Parathyroid adenoma (tissue), 2 donors: Measurements from ENCODE around the gene SVIL.
"Not testable (repeated sequence)": the region's sequence is repeated elsewhere in the genome, so short reads cannot be mapped to it uniquely, and the experiment has no call there.

Experiments
- H2AFZ ChIP-seq: fragments of 300-600 bp; sonication (generic); one replicate; pipeline ENCODE4 v1.7.0; 2017; ENCODE audit warnings: antibody characterized with exemption, mild to moderate bottlenecking
- H3K27ac ChIP-seq: fragments of 300-600 bp; sonication (generic); one replicate; pipeline ENCODE4 v1.7.0; 2017
- H3K27me3 ChIP-seq: fragments of 300-600 bp; sonication (generic); one replicate; pipeline ENCODE4 v1.7.0; 2017; ENCODE audit warnings: low read length; ENCODE audit not compliant: control insufficient read depth, insufficient read depth
- H3K36me3 ChIP-seq: fragments of 300-600 bp; sonication (generic); one replicate; pipeline ENCODE4 v1.7.0; 2017; ENCODE audit warnings: low read length; ENCODE audit not compliant: control insufficient read depth, insufficient read depth
- H3K4me1 ChIP-seq: fragments of 300-600 bp; sonication (generic); one replicate; pipeline ENCODE4 v1.7.0; 2017; ENCODE audit warnings: control low read depth
- H3K4me2 ChIP-seq: fragments of 300-600 bp; sonication (generic); one replicate; pipeline ENCODE4 v1.7.0; 2017; ENCODE audit warnings: low read length
- H3K4me3 ChIP-seq: fragments of 300-600 bp; sonication (generic); one replicate; pipeline ENCODE4 v1.7.0; 2017; ENCODE audit warnings: low read depth, low read length
- H3K79me2 ChIP-seq: fragments of 300-600 bp; sonication (generic); one replicate; pipeline ENCODE4 v1.7.0; 2017; ENCODE audit warnings: control low read depth
- H3K9ac ChIP-seq: fragments of 300-600 bp; sonication (generic); one replicate; pipeline ENCODE4 v1.7.0; 2017; ENCODE audit warnings: mild to moderate bottlenecking
- H3K9me3 ChIP-seq: fragments of 300-600 bp; sonication (generic); one replicate; pipeline ENCODE4 v1.7.0; 2017; ENCODE audit warnings: low read length; ENCODE audit not compliant: control insufficient read depth
- TF ChIP-seq, protein P1 (sequence below): fragments of 300-600 bp; sonication (generic); IDR thresholded peaks from one replicate; pipeline ENCODE4 v1.7.0; 2017; ENCODE audit warnings: antibody characterized with exemption, mild to moderate bottlenecking
- donor health status: primary hyperparathyroidism.

SVIL gene

DNA sequence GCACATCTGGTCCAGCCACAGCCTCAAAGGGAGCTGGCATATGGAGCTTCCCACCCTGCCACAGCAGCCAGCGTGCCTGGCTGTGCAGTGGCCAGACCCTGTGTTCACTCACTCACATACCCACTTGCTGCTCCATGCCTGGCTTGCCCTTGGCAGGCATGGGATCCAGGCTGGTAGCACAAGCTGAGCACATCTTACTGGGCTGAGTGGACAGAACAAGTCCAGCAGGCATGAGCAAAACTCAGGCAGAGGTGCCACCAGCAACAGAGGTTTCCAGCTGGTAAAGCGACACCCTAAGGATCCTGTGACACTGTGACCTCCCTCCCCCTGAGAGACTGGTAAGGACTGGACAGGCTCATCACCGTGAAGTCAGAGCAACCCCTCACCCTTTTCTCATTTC is 25.1 kb downstream of the SVIL start:
- H3K27ac ChIP-seq = no peak overlapping the region
- peaks cover 35% of the 10 kb centered on the region for H3K79me2 ChIP-seq
- no peak overlapping the region for H3K4me2 ChIP-seq
- TF ChIP-seq, protein P1, sequence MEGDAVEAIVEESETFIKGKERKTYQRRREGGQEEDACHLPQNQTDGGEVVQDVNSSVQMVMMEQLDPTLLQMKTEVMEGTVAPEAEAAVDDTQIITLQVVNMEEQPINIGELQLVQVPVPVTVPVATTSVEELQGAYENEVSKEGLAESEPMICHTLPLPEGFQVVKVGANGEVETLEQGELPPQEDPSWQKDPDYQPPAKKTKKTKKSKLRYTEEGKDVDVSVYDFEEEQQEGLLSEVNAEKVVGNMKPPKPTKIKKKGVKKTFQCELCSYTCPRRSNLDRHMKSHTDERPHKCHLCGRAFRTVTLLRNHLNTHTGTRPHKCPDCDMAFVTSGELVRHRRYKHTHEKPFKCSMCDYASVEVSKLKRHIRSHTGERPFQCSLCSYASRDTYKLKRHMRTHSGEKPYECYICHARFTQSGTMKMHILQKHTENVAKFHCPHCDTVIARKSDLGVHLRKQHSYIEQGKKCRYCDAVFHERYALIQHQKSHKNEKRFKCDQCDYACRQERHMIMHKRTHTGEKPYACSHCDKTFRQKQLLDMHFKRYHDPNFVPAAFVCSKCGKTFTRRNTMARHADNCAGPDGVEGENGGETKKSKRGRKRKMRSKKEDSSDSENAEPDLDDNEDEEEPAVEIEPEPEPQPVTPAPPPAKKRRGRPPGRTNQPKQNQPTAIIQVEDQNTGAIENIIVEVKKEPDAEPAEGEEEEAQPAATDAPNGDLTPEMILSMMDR = no peak
- H3K36me3 ChIP-seq = no peaks in the 10 kb centered on the region
- H3K4me3 ChIP-seq = no peak overlapping the region
- no peak overlapping the region for H2AFZ ChIP-seq
- peaks cover 5% of the 10 kb centered on the region for H3K4me1 ChIP-seq
- no peaks in the 10 kb centered on the region for H3K9me3 ChIP-seq
- H3K27me3 ChIP-seq = no peaks in the 10 kb centered on the region
- H3K9ac ChIP-seq = no peak overlapping the region

DNA sequence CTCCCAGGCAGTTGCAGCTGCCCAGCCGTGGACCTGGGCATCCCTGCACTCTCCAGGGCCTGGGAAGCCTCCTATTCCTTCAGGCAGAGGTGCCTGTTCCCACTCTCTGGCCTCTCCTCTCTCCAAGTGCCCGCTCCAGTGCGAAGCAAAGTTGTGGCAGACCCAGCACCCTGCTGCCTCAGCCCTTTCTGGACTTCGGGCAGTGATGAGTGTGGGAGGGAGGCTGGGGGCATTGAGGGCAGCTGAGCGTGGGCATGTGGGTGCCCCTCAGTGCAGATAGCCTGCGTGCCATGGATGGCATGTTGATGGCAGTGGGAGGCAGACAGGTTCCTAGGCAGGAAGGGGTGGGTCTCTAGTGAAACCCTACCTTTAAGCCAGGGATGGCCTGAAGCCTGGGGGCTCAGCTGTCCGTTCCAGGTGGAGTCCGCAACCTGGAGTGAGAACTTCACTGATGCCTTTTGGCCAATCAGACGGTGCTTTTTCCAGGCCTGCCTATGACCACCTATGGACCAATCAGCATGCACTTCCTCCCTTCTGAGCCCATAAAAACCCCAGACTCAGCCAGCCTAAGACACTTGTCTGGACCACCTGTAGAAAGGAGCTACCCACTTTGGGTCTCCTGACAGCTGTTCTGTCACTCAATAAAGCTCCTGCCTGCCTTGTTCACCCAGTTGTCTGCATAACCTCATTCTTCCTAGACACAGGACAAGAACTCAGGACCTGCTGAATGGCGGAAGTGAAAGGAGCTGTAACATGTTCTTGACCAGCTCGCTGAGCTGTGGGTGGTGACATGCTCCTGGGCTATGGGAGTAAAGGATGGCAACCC is 26.1 kb downstream of the SVIL start:
- H3K27ac ChIP-seq = no peak overlapping the region
- H3K4me1 ChIP-seq = peaks cover 5% of the 10 kb centered on the region
- TF ChIP-seq, protein P1 = no peak
- H3K4me2 ChIP-seq = no peak overlapping the region
- no peak overlapping the region for H3K9ac ChIP-seq
- H3K36me3 ChIP-seq = no peaks in the 10 kb centered on the region
- peaks cover 26% of the 10 kb centered on the region for H3K79me2 ChIP-seq
- no peak overlapping the region for H2AFZ ChIP-seq
- H3K27me3 ChIP-seq = no peaks in the 10 kb centered on the region
- no peak overlapping the region for H3K4me3 ChIP-seq
- no peaks in the 10 kb centered on the region for H3K9me3 ChIP-seq

DNA sequence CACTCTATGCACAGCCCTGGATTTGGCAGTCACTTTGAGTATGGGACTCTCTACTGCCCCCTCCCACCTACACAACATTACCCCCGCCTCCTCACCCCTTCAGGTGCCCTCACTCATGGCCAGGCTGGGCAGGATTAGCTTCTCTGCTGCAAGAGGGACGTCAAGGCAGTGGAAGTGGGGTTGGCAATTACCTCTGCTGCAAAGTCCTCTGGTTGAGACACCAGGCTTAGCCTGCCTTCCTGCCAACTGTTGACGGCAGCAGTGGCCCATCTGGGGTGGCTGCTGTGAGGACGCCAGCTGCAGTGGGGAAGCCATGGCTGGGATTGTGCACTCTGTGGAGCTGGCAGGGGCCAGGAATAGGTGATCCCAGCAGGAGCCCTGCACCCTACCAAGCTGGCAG is 26.7 kb downstream of the SVIL start:
- no peaks in the 10 kb centered on the region for H3K9me3 ChIP-seq
- TF ChIP-seq, protein P1 = no peak
- H3K27me3 ChIP-seq = no peaks in the 10 kb centered on the region
- H3K4me1 ChIP-seq = peaks cover 5% of the 10 kb centered on the region
- no peak overlapping the region for H3K27ac ChIP-seq
- no peak overlapping the region for H3K4me2 ChIP-seq
- no peak overlapping the region for H3K9ac ChIP-seq
- H3K4me3 ChIP-seq = no peak overlapping the region
- H3K36me3 ChIP-seq = no peaks in the 10 kb centered on the region
- H2AFZ ChIP-seq = no peak overlapping the region
- H3K79me2 ChIP-seq = peaks cover 26% of the 10 kb centered on the region

DNA sequence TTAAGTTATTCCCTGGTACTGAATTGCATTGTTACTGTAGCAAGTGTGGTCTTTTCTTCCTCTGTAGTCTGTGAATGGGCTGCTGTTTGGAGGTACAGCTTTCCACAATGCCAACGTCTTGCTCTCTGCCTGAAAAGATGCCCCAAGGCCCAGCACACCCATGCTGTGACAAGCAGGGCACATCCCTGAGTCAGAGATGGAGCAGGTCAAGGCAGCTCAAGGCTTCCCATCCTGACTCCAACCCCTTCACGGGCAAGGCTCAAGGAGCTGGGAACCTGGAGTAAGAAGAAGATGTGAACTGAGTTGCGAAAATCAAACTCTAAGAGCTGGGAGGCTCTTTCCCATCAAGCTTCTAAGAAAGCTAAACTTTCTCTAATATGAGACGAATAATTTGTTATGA is 27.2 kb downstream of the SVIL start:
- no peak overlapping the region for H3K9ac ChIP-seq
- peaks cover 23% of the 10 kb centered on the region for H3K79me2 ChIP-seq
- H3K9me3 ChIP-seq = no peaks in the 10 kb centered on the region
- no peak overlapping the region for H2AFZ ChIP-seq
- no peaks in the 10 kb centered on the region for H3K36me3 ChIP-seq
- H3K27ac ChIP-seq = no peak overlapping the region
- H3K4me3 ChIP-seq = no peak overlapping the region
- TF ChIP-seq, protein P1 = no peak
- H3K27me3 ChIP-seq = no peaks in the 10 kb centered on the region
- peaks cover 5% of the 10 kb centered on the region for H3K4me1 ChIP-seq
- no peak overlapping the region for H3K4me2 ChIP-seq

DNA sequence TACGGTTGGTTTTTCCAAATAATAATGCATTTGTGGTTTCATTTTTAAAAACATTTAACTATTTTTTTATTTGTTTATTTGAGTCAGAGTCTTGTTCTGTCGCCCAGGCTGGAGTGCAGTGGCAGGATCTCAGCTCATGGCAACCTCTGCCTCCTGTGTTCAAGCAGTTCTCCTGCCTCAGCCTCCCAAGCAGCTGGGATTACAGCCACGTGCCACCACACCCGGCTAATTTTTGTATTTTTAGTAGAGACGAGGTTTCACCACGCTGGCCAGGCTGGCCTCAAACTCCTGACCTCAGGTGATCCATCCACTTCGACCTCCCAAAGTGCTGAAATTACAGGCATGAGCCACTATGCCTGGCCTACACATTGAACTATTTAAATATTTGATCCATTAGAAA is 28.1 kb downstream of the SVIL start:
- peaks cover 19% of the 10 kb centered on the region for H3K79me2 ChIP-seq
- H3K36me3 ChIP-seq, H3K27me3 ChIP-seq, H3K9me3 ChIP-seq, H3K9ac ChIP-seq, H3K4me2 ChIP-seq, H3K27ac ChIP-seq, H2AFZ ChIP-seq, H3K4me1 ChIP-seq, H3K4me3 ChIP-seq: not testable (repeated sequence)
